ENCODE results near the gene OR56B1.

- TF ChIP-seq CTCF (IDR thresholded peaks at IDR 0.05) (no peak), EZH2 (IDR thresholded peaks at IDR 0.05; ENCODE audit: borderline replicate concordance, insufficient read depth, low read depth, low read length, poor library complexity, severe bottlenecking) (no peak)
These were observed 35.1 kb upstream of the OR56B1 start for GRCh38 chr11:5701055-5701577.

Data from B cell (primary cell).